Measurements from ENCODE around the gene AP3S2.

AP3S2 gene

GRCh38 chr15:89812847-89813320 is 80.9 kb downstream of the AP3S2 start:
- no peak for DNase-seq

DNA sequence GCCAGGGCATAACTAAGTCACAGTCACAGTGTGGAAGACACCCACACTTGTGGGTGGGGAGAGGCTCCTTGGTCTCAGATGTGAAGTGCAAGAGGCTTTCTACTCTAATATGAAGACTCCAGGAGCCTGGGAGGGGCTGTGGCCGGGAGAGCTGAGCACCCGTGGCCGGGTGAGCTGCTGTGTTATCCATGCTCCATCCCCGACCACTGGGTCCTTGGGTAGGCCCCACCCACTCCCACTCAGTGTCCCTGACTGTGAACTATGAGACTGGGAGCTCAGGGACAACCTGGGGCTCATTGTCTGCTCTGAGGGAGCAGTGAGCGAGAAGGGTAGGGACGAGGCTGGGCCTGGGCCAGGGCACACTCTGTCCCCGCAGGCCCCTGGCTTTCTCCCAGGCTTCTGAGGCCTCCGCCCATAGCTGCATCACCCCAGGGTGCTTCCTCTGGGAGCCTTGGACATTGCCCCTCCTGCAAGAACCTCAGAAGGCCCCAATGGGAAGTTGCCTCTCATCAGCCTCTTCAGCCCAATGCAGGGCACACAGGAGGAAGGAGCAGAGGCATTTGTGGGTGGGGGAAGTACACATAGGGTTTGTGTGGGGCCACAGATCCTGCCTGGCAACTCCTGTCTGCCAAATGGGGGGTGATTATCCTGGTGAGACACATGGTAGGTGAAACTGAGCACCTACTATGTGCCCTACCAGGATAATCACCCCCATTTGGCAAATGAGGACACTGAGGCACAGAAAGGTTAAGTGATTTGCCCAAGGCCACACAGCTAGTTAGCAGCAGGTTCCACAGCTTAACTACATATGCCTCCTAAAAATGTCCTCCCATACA is 81.6 kb downstream of the AP3S2 start:
- no peak for DNase-seq

GRCh38 chr15:89810837-89811236 is 83.0 kb downstream of the AP3S2 start:
- no peak for DNase-seq

GRCh38 chr15:89809787-89810148 is 84.0 kb downstream of the AP3S2 start:
- no peak for DNase-seq

GRCh38 chr15:89809093-89809786 is 84.6 kb downstream of the AP3S2 start:
- no peak for DNase-seq

- no peak for DNase-seq
These were observed 85.5 kb downstream of the AP3S2 start for GRCh38 chr15:89808160-89808870.

- DNase-seq = no peak
These were observed 86.1 kb downstream of the AP3S2 start for GRCh38 chr15:89807689-89808088.

GRCh38 chr15:89806559-89807550 is 86.9 kb downstream of the AP3S2 start:
- no peak for DNase-seq

DNA sequence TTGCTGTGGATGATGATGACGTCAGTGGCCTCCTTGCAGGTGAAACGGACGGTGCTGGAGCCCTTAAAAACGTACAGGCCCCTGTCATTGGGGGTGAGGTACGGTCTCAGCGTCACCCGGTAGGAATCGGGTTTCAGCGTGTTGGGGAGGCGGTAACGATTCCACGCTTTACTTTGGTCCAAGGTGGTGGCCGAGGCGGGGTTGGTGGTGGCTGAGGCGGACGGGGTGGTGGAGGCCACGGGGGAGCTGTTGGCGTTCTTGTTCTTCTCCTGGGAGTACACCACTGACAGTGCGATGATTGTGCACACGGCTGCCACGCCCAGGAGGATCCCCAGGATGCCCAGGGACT is 87.6 kb downstream of the AP3S2 start:
- no peak for DNase-seq

DNA sequence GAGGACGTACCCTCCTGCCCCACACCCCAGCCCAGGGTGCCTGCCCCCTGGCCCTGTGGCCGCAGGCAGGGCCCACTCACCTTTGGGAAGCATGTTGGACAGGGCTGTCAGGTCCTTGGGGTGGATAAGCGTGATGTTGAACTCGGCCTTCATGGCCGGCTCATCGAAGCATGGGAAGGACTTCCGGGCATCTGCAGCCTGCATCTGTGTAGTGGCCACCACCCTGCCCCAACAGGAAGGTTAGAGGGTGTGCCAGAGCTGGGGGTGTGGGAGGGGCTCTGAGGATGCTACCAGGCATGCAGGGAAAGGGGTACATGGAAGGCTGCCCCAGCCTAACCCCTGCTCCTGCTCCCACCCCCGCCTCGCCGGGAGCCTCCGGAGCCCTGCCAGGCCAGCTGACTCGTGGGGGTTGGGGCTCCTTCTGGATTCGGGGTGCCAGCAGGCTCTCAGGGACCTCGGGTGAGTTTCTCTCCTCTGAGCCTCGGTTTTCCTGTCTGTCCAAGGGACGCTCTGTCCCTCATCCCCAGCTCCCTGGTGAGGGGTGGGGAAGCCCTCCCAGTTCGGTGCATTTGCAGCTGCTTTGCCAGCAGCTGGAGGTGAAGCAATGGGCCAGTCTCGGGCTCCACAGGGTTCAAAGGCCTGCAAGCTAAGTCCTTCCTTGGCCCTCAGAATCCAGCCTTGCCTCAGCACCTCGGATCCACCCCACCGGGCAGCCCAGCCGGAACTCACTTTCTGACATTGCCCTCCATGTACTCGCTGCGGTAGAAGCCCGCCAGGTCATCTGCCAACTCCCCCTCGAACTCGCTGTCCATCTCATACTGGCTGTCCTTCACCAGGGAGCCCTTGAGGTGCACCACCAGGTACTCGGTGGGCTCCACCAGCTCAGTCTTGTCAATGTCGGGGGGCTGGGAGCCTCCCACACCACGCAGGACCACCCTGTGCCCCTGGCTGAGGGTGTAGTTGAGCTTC is 88.3 kb downstream of the AP3S2 start:
- DNase-seq = no peak

DNA sequence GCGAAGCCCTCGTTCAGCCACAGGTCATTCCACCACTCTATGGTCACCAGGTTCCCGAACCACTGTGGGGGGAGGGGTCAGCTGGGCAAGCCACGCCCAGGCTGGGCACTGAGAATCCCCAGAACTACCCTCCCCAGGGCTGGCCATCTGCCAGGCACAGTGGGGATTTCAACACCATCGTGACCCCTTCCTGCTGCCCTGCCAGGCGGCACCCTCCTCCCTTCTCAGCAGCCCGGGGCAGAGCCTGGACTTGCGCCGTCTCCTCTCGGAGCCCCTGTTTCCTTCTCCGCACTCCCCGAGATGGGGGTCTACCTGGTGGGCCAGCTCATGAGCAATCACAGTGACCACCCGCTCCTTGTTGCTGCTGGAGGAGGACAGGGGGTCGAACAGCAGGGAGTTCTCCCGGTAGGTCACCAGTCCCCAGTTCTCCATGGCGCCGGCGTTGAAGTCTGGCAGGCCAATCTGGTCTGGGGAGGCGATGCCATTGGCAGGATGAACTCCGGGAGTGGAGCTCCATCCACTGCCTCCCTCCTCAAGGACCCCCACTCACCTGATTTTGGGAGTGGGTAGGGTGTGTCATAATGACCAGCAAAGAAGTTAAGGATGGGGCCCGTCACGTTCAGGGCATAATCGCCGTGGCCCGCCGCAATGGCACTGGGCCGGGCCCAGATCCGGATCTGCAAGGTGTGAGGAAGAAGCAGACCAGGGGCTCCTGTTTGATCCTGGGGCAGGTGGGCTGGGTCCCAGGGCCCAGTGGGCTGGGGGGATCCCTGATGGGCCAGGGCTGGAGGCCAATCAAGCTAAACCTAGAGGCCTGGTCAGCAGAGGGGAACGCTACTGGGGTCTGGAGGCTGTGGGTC is 89.6 kb downstream of the AP3S2 start:
- DNase-seq = no peak

DNA sequence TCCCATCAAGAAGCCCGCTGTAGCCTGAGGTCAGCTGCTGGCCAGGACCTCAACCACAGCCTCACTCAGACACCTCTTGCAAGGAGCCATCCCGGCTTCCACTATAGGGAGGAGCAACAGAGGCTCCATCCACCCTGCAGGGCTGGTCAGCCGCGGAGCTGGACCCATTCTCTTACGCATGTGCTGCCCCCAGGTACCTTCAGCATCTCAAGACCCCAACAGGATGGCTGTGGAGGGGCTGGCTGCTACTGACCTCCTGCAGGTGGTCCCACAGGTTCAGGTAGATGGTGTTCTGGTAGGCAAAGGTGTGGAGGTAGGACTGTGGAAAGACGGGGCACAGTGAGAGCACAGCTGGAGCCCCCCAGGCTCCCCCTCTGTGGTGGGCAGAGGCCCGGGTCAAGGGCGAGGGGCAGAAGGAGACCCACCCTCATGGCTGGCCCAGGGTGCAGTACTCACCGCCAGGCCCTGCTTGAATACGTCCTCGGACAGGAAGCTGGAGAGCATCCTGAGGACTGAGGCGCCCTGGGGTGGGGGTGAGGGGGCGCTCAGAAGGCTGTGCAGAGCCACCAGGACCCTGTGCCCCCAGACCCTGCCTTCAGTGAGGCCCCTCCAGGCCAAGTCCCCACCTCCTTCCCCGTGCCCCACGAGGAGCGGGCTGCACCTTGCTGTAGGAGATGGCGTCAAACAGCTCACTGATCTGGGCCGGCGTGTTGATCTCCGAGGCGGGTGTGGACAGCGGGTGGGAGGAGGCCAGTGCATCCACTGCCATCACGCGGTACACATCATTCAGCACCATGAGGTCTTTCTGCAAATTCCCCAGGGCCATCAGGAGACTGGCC is 90.6 kb downstream of the AP3S2 start:
- DNase-seq = no peak

- DNase-seq = no peak
These were observed 91.4 kb downstream of the AP3S2 start for GRCh38 chr15:89802231-89802928.

GRCh38 chr15:89801471-89802195 is 92.2 kb downstream of the AP3S2 start:
- no peak for DNase-seq

- no peak for DNase-seq
These were observed 93.8 kb downstream of the AP3S2 start for GRCh38 chr15:89799918-89800498.

DNA sequence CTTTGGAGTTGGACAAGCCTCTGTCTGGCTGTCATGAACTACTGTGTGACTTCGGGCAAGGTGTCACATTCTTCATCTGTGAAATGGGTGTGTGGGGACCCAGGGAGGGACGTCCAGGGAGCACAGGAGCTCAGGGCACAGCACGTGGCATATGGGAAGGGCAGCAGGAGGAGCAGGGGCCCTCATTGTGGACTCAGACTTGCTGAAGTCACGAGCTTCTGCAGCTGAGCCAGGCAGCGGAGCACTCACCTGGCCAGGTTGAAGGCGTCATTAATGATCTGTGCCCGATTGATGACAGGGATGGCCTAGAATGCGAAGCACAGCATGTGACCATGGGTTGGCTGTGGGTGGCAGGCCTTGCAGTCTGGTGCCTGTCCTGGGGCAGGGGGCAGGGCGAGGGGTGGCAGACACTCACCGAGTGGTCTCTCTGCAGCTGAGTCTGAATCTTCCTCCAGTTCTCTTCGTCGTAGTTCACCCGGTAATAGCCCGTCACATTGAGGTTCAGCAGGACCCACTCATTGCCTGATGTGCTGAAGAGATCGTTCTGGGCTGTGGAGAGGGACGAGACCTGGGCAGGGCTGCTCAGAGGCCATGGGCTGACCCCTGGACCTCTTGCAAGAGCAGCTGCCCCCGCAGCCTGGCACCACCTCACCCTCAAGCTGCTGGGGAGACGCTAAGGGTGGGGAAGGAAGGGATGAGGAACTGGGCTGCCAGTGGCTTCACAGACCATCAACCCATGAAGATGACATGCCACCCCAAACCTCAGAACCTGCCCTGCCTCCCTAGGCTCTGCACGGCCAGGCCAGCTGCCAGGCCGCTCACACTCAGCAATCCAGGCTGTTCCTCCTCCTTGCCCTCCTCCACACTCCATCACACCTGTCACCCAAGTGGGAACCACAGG is 94.5 kb downstream of the AP3S2 start:
- DNase-seq = no peak

Data from stimulated activated CD4-positive, alpha-beta T cell treated with anti-CD3 and anti-CD28 coated beads, Interleukin-4, amount 100 ng/mL, for 24 hours (primary cell).